ENCODE measurements around the gene DPYD.

Gene DPYD

GRCh38 chr1:97038410-97038809 is 882.4 kb downstream of the DPYD start:
- TF ChIP-seq ZFX (IDR thresholded peaks at IDR 0.05): no peak
- TF ChIP-seq CTCF (conservative IDR thresholded peaks at IDR 0.05): no peak
- H3K27ac ChIP-seq: no peak overlapping the region

DNA sequence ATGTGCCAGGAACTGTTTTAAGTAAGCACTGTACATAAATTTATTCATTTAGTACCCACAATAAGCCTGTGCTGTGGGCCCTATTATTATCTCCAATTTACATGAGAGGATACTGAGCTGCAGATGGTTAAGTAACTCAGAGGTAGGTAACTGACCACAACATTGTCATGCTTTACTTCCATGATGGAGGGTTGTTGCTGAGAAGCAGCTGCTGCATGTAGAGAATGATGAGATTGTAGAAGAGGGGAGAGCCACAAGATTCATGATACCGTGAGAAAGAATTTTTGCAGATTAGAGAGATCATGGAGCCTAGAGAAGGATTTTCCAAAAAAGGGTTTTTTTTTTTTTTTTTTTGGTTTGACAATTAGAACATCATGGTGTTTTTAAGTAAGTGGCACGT is 886.2 kb downstream of the DPYD start:
- TF ChIP-seq CTCF (conservative IDR thresholded peaks at IDR 0.05): no peak
- no peak for TF ChIP-seq ZFX (IDR thresholded peaks at IDR 0.05)
- no peak overlapping the region for H3K27ac ChIP-seq

GRCh38 chr1:97033949-97034348 is 886.9 kb downstream of the DPYD start:
- TF ChIP-seq ZFX (IDR thresholded peaks at IDR 0.05) (no peak), CTCF (conservative IDR thresholded peaks at IDR 0.05) (no peak)
- no peak overlapping the region for H3K27ac ChIP-seq

Data from C4-2B (cell line).